Measurements from ENCODE around the gene PRICKLE2.

Gene PRICKLE2

GRCh38 chr3:64055076-64055475 is 170.2 kb downstream of the PRICKLE2 start:
- no peak overlapping the region for H3K4me3 ChIP-seq (ENCODE audit: control insufficient read depth, low read depth, low read length)
- no peak for TF ChIP-seq CTCF (IDR thresholded peaks at IDR 0.05; ENCODE audit: control insufficient read depth, insufficient read depth, low read depth, low read length, missing control alignments)
- DNase-seq (ENCODE audit: low read depth) = no peak

- H3K4me3 ChIP-seq (ENCODE audit: control insufficient read depth, low read depth, low read length) = no peak overlapping the region
- no peak for TF ChIP-seq CTCF (IDR thresholded peaks at IDR 0.05; ENCODE audit: control insufficient read depth, insufficient read depth, low read depth, low read length, missing control alignments)
- no peak for DNase-seq (ENCODE audit: low read depth)
Measured at GRCh38 chr3:64054488-64054887, 170.8 kb downstream of the PRICKLE2 start.

GRCh38 chr3:64053581-64053980 is 171.7 kb downstream of the PRICKLE2 start:
- H3K4me3 ChIP-seq (ENCODE audit: control insufficient read depth, low read depth, low read length) = no peak overlapping the region
- no peak for DNase-seq (ENCODE audit: low read depth)
- no peak for TF ChIP-seq CTCF (IDR thresholded peaks at IDR 0.05; ENCODE audit: control insufficient read depth, insufficient read depth, low read depth, low read length, missing control alignments)

- no peak for DNase-seq (ENCODE audit: low read depth)
- no peak for TF ChIP-seq CTCF (IDR thresholded peaks at IDR 0.05; ENCODE audit: control insufficient read depth, insufficient read depth, low read depth, low read length, missing control alignments)
- no peak overlapping the region for H3K4me3 ChIP-seq (ENCODE audit: control insufficient read depth, low read depth, low read length)
Measured at GRCh38 chr3:64053117-64053516, 172.1 kb downstream of the PRICKLE2 start.

- no peak overlapping the region for H3K4me3 ChIP-seq (ENCODE audit: control insufficient read depth, low read depth, low read length)
- TF ChIP-seq CTCF (IDR thresholded peaks at IDR 0.05; ENCODE audit: control insufficient read depth, insufficient read depth, low read depth, low read length, missing control alignments) = no peak
- no peak for DNase-seq (ENCODE audit: low read depth)
Measured at GRCh38 chr3:64049832-64050231, 175.4 kb downstream of the PRICKLE2 start.

- H3K4me3 ChIP-seq (ENCODE audit: control insufficient read depth, low read depth, low read length) = no peak overlapping the region
- TF ChIP-seq CTCF (IDR thresholded peaks at IDR 0.05; ENCODE audit: control insufficient read depth, insufficient read depth, low read depth, low read length, missing control alignments) = no peak
- peak; percentile 24 for DNase-seq (ENCODE audit: low read depth)
Measured at GRCh38 chr3:64049136-64049535, 176.1 kb downstream of the PRICKLE2 start.

- peak; percentile 67 for DNase-seq (ENCODE audit: low read depth)
- TF ChIP-seq CTCF (IDR thresholded peaks at IDR 0.05; ENCODE audit: control insufficient read depth, insufficient read depth, low read depth, low read length, missing control alignments) = no peak
- H3K4me3 ChIP-seq (ENCODE audit: control insufficient read depth, low read depth, low read length) = no peak overlapping the region
Measured at GRCh38 chr3:64048631-64049061, 176.6 kb downstream of the PRICKLE2 start.
